ENCODE measurements around the gene FBXL3.
A peak's percentile ranks its signal among the peaks of the same experiment; 100 is the strongest.

Gene FBXL3

GRCh38 chr13:77034881-77035280 lies 7.9 kb upstream of the FBXL3 start:
- H3K79me1 ChIP-seq (ENCODE audit: low read length): no peaks in the 10 kb centered on the region
- H4K8ac ChIP-seq (ENCODE audit: low read depth, low read length): no peak overlapping the region
- WGBS (ENCODE audit: extremely low coverage, insufficient coverage, insufficient read length): no CpG with 5 or more reads among the region's 5 CpGs
- no peaks in the 10 kb centered on the region for H3K36me3 ChIP-seq (ENCODE audit: control insufficient read depth in 1 of 2, insufficient read depth in 2 of 2, low read length in 2 of 2)
- no peak overlapping the region for H4K91ac ChIP-seq (ENCODE audit: low read depth, low read length)
- no peak overlapping the region for H3K4ac ChIP-seq (ENCODE audit: low read depth, low read length)
- no peak overlapping the region for H2BK5ac ChIP-seq (ENCODE audit: low read depth, low read length, poor library complexity)
- H2BK12ac ChIP-seq (ENCODE audit: low read length): no peak overlapping the region
- H3K14ac ChIP-seq (ENCODE audit: low read length): no peak overlapping the region
- no peak overlapping the region for H4K12ac ChIP-seq (ENCODE audit: low read depth, low read length)
- no peak overlapping the region for H2AK5ac ChIP-seq (ENCODE audit: low read length)
- no peak overlapping the region for H2AFZ ChIP-seq (ENCODE audit: insufficient read depth, low read length, poor library complexity)
- H3K79me2 ChIP-seq (ENCODE audit: control insufficient read depth, insufficient read depth, low read length, poor library complexity): no peaks in the 10 kb centered on the region
- peaks cover 0 to 3% of the 10 kb centered on the region in 2 experiments for H3K4me1 ChIP-seq (ENCODE audit: control insufficient read depth in 1 of 2, insufficient read depth in 2 of 2, low read length in 2 of 2)
- no peak overlapping the region for H3K23ac ChIP-seq (ENCODE audit: low read length)
- H3K9me3 ChIP-seq (ENCODE audit: insufficient read depth, low read depth, low read length): no peaks in the 10 kb centered on the region
- H3K9ac ChIP-seq (ENCODE audit: low read length): no peak overlapping the region
- H3K4me3 ChIP-seq (ENCODE audit: low read depth, low read length): no peak overlapping the region
- H3K18ac ChIP-seq (ENCODE audit: low read length): no peak overlapping the region
- no peak overlapping the region for H3K27ac ChIP-seq (ENCODE audit: low read depth, low read length)
- DNase-seq: no peak
- H2BK120ac ChIP-seq (ENCODE audit: insufficient read depth, low read length, poor library complexity): no peak overlapping the region
- no peaks in the 10 kb centered on the region for H3K27me3 ChIP-seq (ENCODE audit: insufficient read depth, low read length)
- no peak overlapping the region for H3K4me2 ChIP-seq (ENCODE audit: low read length)

DNA sequence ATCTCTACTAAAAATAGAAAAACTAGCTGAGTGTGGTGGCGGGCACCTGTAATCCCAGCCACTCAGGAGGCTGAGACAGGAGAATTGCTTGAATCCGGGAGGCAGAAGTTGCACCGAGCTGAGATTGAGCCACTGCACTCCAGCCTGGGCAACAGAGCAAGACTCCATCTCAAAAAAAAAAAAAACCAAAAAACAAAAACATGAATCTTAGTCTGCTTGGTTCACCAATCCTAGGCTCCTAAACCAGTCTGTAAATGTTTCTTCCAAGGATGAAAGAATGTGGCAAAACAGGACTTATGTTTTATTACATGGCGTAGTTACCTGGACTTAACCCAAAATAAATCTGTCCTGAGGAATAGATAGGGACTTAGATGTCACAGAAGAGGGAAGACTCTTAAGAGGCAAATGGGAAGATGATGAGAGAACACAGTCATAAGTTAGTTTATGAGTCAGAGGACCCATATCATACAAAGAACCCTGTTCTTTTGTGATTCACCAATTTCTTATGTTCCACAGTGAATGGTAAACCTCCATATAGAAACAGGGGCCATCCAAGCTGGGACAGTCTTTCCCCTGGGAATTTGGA lies 6.9 kb upstream of the FBXL3 start:
- DNase-seq: peak in 1 of 2 donors; percentile 24
- no peak overlapping the region for H3K14ac ChIP-seq (ENCODE audit: low read length)
- WGBS (ENCODE audit: extremely low coverage, insufficient coverage, insufficient read length): no CpG with 5 or more reads among the region's 4 CpGs
- no peak overlapping the region for H3K4me3 ChIP-seq (ENCODE audit: low read depth, low read length)
- no peak overlapping the region for H3K9ac ChIP-seq (ENCODE audit: low read length)
- H4K91ac ChIP-seq (ENCODE audit: low read depth, low read length): no peak overlapping the region
- H3K9me3 ChIP-seq (ENCODE audit: insufficient read depth, low read depth, low read length): no peaks in the 10 kb centered on the region
- H3K23ac ChIP-seq (ENCODE audit: low read length): no peak overlapping the region
- H4K12ac ChIP-seq (ENCODE audit: low read depth, low read length): no peak overlapping the region
- peaks cover 3% of the 10 kb centered on the region for H3K79me1 ChIP-seq (ENCODE audit: low read length)
- no peaks in the 10 kb centered on the region for H3K79me2 ChIP-seq (ENCODE audit: control insufficient read depth, insufficient read depth, low read length, poor library complexity)
- H2BK120ac ChIP-seq (ENCODE audit: insufficient read depth, low read length, poor library complexity): no peak overlapping the region
- H2AK5ac ChIP-seq (ENCODE audit: low read length): no peak overlapping the region
- H3K27me3 ChIP-seq (ENCODE audit: insufficient read depth, low read length): no peaks in the 10 kb centered on the region
- H3K18ac ChIP-seq (ENCODE audit: low read length): no peak overlapping the region
- no peak overlapping the region for H3K4ac ChIP-seq (ENCODE audit: low read depth, low read length)
- H3K4me1 ChIP-seq (ENCODE audit: control insufficient read depth in 1 of 2, insufficient read depth in 2 of 2, low read length in 2 of 2): peaks cover 2 to 3% of the 10 kb centered on the region in 2 experiments
- H3K4me2 ChIP-seq (ENCODE audit: low read length): no peak overlapping the region
- H2BK12ac ChIP-seq (ENCODE audit: low read length): no peak overlapping the region
- H3K27ac ChIP-seq (ENCODE audit: low read depth, low read length): no peak overlapping the region
- no peak overlapping the region for H2AFZ ChIP-seq (ENCODE audit: insufficient read depth, low read length, poor library complexity)
- no peak overlapping the region for H4K8ac ChIP-seq (ENCODE audit: low read depth, low read length)
- no peak overlapping the region for H2BK5ac ChIP-seq (ENCODE audit: low read depth, low read length, poor library complexity)
- no peaks in the 10 kb centered on the region for H3K36me3 ChIP-seq (ENCODE audit: control insufficient read depth in 1 of 2, insufficient read depth in 2 of 2, low read length in 2 of 2)

DNA sequence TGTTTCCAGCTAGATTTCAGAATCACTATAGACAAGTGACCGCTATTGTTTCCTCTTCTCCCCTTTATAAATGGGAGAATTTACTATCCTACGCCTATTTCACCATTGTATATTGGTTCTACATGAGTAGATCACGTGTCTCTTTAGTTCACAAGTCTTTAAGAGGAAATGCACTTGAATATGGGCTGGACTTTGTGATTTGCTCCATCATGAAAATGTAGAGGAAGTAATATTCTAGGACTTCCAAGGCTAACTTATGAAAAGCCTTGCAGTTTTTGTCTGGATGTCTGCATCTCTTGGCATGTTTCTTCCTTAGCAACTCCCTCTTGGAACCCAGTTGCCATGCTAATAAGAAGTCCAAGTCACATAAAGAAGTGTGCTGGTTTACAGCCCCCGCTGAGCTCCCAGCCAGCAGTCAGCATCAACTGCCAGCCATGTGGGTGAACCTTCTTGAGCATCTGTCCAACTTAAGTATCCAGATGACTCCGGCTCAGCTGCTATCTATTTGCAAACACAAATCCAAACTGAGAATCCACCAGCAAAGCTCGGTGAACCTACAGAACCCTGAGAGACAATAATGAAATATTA lies 4.8 kb upstream of the FBXL3 start:
- H3K18ac ChIP-seq (ENCODE audit: low read length): no peak overlapping the region
- no peak overlapping the region for H3K4ac ChIP-seq (ENCODE audit: low read depth, low read length)
- peaks cover 5 to 8% of the 10 kb centered on the region in 2 experiments for H3K4me1 ChIP-seq (ENCODE audit: control insufficient read depth in 1 of 2, insufficient read depth in 2 of 2, low read length in 2 of 2)
- peaks cover 12% of the 10 kb centered on the region for H3K79me1 ChIP-seq (ENCODE audit: low read length)
- H3K27me3 ChIP-seq (ENCODE audit: insufficient read depth, low read length): no peaks in the 10 kb centered on the region
- no peak overlapping the region for H3K23ac ChIP-seq (ENCODE audit: low read length)
- no peak overlapping the region for H4K12ac ChIP-seq (ENCODE audit: low read depth, low read length)
- peaks cover 4% of the 10 kb centered on the region for H3K79me2 ChIP-seq (ENCODE audit: control insufficient read depth, insufficient read depth, low read length, poor library complexity)
- no peak overlapping the region for H3K4me2 ChIP-seq (ENCODE audit: low read length)
- no peak overlapping the region for H2BK12ac ChIP-seq (ENCODE audit: low read length)
- no CpG with 5 or more reads among the region's 6 CpGs for WGBS (ENCODE audit: extremely low coverage, insufficient coverage, insufficient read length)
- H4K91ac ChIP-seq (ENCODE audit: low read depth, low read length): no peak overlapping the region
- no peaks in the 10 kb centered on the region for H3K36me3 ChIP-seq (ENCODE audit: control insufficient read depth in 1 of 2, insufficient read depth in 2 of 2, low read length in 2 of 2)
- no peak overlapping the region for H3K4me3 ChIP-seq (ENCODE audit: low read depth, low read length)
- no peaks in the 10 kb centered on the region for H3K9me3 ChIP-seq (ENCODE audit: insufficient read depth, low read depth, low read length)
- H2AK5ac ChIP-seq (ENCODE audit: low read length): no peak overlapping the region
- H3K14ac ChIP-seq (ENCODE audit: low read length): no peak overlapping the region
- no peak overlapping the region for H2BK120ac ChIP-seq (ENCODE audit: insufficient read depth, low read length, poor library complexity)
- H3K9ac ChIP-seq (ENCODE audit: low read length): no peak overlapping the region
- no peak overlapping the region for H2BK5ac ChIP-seq (ENCODE audit: low read depth, low read length, poor library complexity)
- no peak for DNase-seq
- no peak overlapping the region for H2AFZ ChIP-seq (ENCODE audit: insufficient read depth, low read length, poor library complexity)
- H3K27ac ChIP-seq (ENCODE audit: low read depth, low read length): no peak overlapping the region
- no peak overlapping the region for H4K8ac ChIP-seq (ENCODE audit: low read depth, low read length)

DNA sequence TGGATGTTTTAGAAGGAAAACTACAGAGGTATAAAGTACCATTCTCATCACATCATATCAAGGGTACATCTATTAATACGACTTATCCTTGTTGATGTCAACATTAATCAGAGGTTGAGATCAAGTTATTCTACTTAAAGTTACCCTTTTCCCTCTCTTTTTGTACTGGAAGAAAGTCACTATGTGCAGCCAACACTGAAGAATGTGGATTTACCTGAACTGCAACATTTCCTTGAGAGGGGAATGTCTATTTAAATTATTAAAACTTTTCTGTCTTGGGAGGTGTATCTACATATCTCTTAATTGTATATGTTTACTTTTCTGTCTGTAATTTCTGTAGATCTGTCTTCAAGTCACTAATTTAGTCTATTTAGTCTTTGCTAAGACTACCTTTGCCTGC lies 2.5 kb upstream of the FBXL3 start:
- Histone ChIP-seq H2BK12ac (ENCODE audit: low read length) (no peak overlapping the region), H3K36me3 (ENCODE audit: control insufficient read depth in 1 of 2, insufficient read depth in 2 of 2, low read length in 2 of 2) (no peaks in the 10 kb centered on the region), H2BK5ac (ENCODE audit: low read depth, low read length, poor library complexity) (no peak overlapping the region), H3K9ac (ENCODE audit: low read length) (no peak overlapping the region), H4K12ac (ENCODE audit: low read depth, low read length) (no peak overlapping the region), H3K23ac (ENCODE audit: low read length) (no peak overlapping the region), H3K4ac (ENCODE audit: low read depth, low read length) (no peak overlapping the region), H3K18ac (ENCODE audit: low read length) (no peak overlapping the region), H3K9me3 (ENCODE audit: insufficient read depth, low read depth, low read length) (no peaks in the 10 kb centered on the region), H3K27me3 (ENCODE audit: insufficient read depth, low read length) (no peaks in the 10 kb centered on the region), H4K8ac (ENCODE audit: low read depth, low read length) (no peak overlapping the region), H2BK120ac (ENCODE audit: insufficient read depth, low read length, poor library complexity) (no peak overlapping the region), H2AK5ac (ENCODE audit: low read length) (no peak overlapping the region), H4K91ac (ENCODE audit: low read depth, low read length) (no peak overlapping the region), H3K79me2 (ENCODE audit: control insufficient read depth, insufficient read depth, low read length, poor library complexity) (peaks cover 15% of the 10 kb centered on the region), H3K4me3 (ENCODE audit: low read depth, low read length) (no peak overlapping the region), H2AFZ (ENCODE audit: insufficient read depth, low read length, poor library complexity) (no peak overlapping the region), H3K4me2 (ENCODE audit: low read length) (no peak overlapping the region), H3K27ac (ENCODE audit: low read depth, low read length) (no peak overlapping the region), H3K4me1 (ENCODE audit: control insufficient read depth in 1 of 2, insufficient read depth in 2 of 2, low read length in 2 of 2) (peaks cover 5 to 12% of the 10 kb centered on the region in 2 experiments), H3K79me1 (ENCODE audit: low read length) (peaks cover 19% of the 10 kb centered on the region), H3K14ac (ENCODE audit: low read length) (no peak overlapping the region)
- DNase-seq: peak; percentile 45 to 95
- WGBS (ENCODE audit: extremely low coverage, insufficient coverage, insufficient read length): no CpG with 5 or more reads among the region's 1 CpG
